ENCODE data around the gene RTL10. TPM values are rescaled to one million over a fixed set of nuclear protein-coding genes. Genes with fewer than 3 reads are reported as not detected.

The RTL10 gene
- polyA plus RNA-seq, 12 donors: 9.6 to 19.7 (median 12.1) TPM; not detected in 1

DNA sequence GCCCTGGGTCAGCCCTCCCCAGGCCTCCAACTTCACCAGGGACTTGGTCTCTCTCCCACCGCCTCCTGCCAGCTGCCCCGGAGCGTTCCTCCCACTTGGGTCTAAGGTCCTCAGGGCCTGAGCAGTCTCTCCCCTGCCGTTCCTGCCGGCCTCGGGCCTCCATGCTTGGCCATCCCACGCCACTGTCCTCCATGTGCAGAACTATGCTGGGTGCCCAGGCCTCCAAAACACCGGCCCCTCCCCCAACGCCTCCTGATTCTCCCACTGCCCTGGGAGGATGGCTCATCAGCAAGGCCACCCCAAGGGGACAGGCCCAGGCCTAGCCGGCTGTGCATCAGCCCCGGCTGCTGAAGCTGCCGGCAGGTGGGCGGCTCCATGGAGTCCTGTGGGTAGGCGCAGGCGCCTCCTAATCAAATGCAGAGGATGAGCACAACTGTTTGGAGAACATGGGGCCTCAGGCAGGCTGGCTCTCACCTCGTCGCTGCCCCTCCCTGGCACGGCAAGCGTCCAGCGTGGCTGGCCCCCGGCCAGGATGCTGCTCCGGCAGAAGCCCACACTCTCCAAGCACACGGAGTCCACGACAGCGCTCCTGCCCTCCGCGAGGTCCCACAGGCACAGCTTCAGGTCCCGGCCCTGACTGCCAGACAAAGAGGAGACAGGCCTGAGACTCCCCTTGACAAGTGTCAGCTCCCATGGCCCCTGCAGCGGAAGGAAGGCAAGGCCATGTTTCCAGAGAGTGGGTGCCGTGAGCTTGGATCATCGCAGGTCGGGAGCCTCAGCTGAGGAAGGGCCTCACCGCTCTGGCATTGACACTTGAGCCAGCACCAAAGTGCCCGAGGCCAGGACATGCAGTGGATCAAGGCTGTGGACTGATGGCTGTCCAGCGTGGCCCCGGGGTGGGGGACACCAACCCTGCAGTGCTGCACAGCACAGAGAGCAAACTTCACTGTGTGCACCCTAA, 42.6 kb downstream of the RTL10 start:
- DNase-seq: no peak

DNA sequence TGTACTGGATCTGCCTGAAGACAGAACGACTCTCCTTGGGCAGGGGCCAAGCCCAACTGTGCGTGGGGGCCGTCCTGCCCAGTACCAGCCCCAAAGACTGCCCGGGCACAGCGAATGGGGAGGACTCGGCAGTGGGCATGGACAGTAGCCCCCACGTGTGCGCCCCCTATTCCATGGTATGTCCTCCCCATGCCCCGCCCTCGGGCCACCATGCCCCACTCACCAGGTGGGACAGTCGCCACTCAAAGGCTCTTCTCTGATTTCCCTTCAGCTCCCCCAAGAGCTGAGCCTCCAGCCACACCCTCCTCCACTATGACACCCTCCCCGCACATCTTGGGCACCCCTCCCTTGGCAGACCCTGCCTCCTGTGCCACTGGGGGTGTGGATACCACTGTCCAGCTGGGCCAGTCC, 43.5 kb downstream of the RTL10 start:
- no peak for DNase-seq

DNA sequence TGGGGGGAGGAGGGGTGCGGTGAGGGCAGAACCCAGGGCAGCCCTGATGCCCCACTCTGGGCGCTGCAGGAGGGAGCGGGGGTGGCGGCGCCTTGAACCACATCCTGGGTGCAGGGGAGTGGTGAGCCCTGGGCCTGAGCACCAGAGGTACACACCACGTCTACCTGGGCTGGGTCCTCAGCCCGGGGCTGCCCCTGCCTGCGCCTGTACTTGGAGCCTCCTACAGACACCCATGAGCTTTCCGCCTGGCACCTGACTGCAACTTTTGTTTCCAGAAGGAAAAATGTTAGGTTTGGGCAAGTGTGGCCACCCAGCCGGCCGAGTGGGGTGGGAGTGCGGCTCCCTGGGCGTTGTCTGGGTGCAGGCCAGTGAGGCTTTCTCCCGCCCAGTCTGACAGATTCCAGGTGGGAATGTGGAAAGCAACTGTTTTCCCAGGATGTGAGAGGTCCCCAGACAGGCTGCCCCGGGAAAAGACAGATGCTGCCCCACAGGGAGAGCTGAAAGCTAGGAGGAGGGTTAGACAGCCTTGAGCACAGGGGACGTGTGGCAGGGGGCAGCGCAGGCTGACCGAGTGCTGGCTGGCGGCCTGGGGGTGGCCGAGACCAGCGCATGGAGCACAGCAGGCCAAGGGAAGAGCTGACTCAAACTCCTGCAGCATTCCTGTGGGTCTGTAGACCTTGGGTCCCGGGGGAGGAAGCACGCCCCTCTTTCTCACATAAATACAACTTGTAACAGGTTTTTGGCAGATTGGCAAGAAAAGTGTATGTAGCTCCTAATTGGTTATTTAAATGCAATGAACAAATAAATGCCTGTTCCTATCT, 44.1 kb downstream of the RTL10 start:
- DNase-seq: no peak

DNA sequence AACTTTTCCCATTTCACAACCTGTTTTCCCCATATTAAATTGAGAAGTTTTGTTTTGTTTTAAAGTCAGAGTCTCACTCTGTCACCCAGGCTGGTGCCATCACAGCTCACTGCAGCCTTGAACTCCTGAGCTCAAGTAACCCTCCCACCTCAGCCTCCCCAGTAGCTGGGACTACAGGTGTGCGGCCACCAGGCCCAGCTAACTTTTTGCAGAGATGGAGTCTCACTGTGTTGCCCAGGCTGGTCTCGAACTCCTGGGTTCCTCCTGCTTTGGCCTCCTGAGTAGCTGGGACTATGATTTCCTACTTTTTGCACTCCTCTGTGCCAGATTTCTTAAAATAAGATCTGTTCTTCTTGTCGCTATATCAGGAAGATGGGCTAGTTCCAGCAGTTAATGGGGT, 44.9 kb downstream of the RTL10 start:
- no peak for DNase-seq

DNA sequence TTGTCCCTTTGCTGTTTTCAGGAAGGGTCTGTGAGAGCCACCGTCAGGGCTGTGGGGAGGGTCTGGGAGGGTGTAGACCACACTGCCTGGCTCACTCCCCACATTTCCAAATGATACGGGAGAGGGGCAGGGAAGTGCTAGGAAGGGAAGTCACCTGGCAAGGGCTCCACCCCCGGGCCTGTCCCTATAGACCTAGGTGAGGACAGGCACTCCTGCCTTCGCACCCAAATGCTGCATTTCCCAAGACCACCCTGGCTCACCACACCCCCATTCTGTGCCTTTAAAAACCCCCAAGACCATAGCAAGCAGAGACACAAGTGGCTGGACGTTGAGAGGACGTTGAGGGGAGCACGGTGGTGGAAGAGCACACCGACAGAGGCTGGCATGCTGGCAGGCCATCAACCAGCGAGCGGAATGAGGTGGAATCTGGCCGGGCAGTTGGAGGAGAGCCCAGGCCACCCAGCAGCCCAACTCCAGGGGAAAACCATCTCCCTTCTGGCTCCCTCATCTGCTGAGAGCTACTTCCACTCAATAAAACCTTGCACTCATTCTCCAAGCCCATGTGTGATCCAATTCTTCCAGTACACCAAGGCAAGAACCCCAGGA, 45.7 kb downstream of the RTL10 start:
- no peak for DNase-seq

DNA sequence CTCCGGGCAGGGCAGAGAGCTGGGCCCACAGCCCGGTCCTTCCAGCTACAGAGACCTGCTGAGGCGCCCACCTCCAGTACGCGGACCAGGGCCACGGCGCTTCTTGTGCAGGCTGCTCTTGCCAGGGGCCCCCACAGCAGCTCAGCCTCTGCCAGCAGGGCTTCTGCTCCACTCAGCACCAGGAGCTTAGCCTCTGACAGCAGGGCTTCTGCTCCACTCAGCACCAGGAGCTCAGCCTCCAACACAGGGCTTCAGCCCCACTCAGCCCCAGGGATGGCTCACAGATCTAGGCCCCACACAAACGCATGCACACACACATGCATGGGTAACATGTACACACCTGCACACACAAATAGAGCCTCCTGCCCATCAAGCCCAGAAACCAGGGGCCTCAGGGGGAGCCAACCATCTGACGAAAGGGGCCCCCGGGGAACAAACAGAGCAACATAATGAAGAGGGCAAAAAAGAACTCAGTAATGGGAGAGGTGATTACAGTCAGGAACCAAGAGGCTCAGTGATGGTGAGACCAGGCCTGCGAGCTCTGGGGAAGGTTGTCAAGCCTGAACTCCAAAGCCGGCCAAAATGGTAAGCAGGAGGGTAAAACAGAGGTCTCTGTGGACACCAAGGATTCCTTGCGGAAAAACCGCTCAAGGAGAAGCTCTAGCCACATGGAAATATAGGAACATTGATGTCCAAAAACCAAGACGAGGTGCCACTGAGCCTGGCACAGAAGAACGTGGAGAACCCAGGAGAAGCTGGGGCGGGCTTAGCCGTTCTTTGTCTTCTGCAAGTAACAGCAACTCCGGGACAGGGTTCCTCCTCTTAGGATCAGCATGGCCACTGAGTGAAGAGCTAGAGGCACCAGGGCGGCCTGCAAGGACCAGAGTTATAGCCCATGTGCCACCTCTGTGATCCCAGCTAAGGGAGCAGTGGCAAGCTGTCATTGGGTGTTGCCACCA, 46.5 kb downstream of the RTL10 start:
- no peak for DNase-seq

DNA sequence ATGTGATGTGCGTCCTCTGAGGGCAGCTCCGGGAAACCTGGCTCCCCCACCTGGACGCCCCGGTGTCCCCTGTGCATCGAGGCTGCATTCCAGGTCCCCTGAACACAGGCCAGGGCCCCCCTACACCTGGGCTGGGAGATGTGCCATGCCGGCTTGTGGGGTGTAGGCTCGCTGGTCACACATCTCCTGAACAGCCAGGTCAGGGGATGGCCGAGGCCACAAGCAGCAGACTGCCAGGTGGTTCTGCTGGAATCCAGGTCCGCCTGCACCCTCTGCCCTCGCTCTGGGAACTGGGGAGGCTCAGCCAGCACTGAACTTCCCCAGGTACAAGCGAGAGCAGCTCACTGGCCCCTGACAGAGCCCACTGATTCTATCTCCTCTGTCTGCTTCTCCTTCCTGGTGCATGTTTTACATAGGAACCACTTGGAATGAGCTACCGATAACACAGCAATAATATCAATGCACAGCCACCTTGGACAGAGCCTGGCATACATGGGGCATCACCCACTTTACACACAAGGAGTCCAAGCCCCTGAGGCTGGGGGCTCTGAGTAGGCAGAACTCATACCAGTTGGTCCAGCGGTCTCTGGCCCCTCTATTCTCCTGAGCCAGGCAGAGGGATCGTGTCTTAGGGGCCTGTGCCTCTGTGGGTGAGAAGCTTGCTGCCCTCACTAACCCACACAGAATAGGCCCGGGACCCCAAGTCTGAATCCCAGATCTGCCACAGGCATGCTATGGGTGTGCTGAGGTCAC, 47.3 kb downstream of the RTL10 start:
- no peak for DNase-seq

DNA sequence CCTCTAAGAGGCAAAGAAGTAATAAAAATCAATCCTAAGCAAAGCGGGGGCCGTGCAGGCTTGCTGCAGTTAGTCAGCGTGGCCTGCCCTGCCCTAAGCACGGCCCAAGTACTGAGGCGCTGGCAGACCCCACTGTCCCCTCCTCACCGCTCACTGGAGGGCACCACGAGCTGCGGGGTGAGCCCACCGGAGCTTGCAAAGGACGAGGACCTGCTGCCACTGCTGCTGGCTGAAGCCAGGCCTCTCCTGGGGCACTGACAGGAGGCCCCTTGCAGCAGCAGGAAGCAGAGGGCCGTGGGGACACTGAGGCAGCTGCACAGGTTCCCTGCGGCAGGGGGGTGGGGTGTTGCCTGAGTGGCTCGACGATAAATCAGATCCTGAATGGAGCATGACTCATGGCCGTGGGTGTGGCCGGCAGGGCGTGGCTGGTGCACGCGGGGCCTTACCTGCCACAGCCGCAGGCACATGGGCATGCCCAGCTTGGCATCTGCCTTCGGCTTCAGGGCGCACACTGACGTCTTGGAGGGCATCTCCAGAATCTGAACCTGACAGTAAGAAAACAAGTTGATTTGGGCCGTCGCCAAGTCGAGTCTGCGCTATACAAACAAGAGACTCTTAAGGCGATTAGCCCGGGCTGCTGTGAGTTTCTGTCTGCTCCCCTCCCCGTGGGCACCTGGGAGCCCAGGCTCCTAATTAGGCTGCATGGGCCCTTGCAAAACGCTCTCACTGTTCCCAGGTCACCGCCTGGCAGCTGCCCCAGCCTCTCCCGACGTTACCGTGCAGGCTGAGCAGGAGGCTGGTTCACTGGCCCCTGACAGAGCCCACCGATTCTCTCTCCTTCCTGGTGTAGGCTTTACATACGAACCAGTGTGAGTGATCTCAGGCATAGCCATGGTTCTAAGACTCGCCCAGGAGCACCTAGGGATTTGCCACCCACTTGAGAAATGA, 48.2 kb downstream of the RTL10 start:
- no peak for DNase-seq

DNA sequence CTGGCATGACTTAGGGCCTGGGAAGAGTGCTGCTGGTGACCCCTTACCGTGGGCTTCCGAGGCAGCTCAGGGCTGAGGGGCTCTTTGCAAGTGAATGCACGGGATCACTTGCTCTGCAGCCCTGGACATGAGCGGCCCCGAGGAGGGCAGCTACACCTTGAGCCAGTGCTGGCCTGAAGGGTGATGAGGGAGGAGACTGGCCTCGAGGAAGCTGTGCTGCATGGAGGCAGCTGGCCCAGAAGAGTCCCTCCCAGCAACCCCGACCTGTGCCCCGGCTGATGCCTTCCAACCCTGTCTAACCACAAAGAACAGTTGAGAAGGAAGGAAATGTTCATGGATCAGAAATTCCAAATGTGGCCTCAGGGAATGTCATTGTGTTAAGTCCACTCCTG, 48.9 kb downstream of the RTL10 start:
- DNase-seq: no peak

Other genes starting within 250 kb of the RTL10 start
- 100 to 1,000 TPM in 8 of 12 donors, 10 to 100 TPM in 3, not detected in 1; 87.7 to 138 (median 115) TPM for gene SEPTIN5, start 140.4 kb downstream of the RTL10 start, polyA plus RNA-seq (ENCODE audit: insufficient read length in 12 of 12)
- gene GP1BB, start 131.3 kb downstream of the RTL10 start, polyA plus RNA-seq (ENCODE audit: insufficient read length in 12 of 12): 10 to 100 TPM in 6 of 12 donors, 1 to 10 TPM in 5, not detected in 1; 5.0 to 21.7 (median 11.9) TPM
- 10 to 100 TPM in 6 of 12 donors, 1 to 10 TPM in 5, not detected in 1; 2.9 to 21.4 (median 12.8) TPM for gene TBX1, start 94.1 kb downstream of the RTL10 start, polyA plus RNA-seq (ENCODE audit: insufficient read length in 12 of 12)
- gene GNB1L, start within 50 bp of the RTL10 start, polyA plus RNA-seq (ENCODE audit: insufficient read length in 12 of 12): 1 to 10 TPM in 10 of 12 donors, not detected in 2; 1.8 to 5.0 (median 3.3) TPM
- 10 to 100 TPM in 11 of 12 donors, not detected in 1; 54.0 to 93.5 (median 66.3) TPM for gene COMT, start 86.9 kb upstream of the RTL10 start, polyA plus RNA-seq (ENCODE audit: insufficient read length in 12 of 12)
- 10 to 100 TPM in 11 of 12 donors, not detected in 1; 12.0 to 24.1 (median 15.1) TPM for gene TXNRD2, start 86.9 kb upstream of the RTL10 start, polyA plus RNA-seq (ENCODE audit: insufficient read length in 12 of 12)
- gene ARVCF, start 161.9 kb upstream of the RTL10 start, polyA plus RNA-seq (ENCODE audit: insufficient read length in 12 of 12): 100 to 1,000 TPM in 5 of 12 donors, 10 to 100 TPM in 7; 40.2 to 703 (median 80.3) TPM
- 10 to 100 TPM in 3 of 12 donors, 1 to 10 TPM in 8, not detected in 1; 6.4 to 15.0 (median 9.1) TPM for gene TANGO2, start 166.2 kb upstream of the RTL10 start, polyA plus RNA-seq (ENCODE audit: insufficient read length in 12 of 12)
- 10 to 100 TPM in 11 of 12 donors, not detected in 1; 25.1 to 50.1 (median 36.7) TPM for gene DGCR8, start 225.4 kb upstream of the RTL10 start, polyA plus RNA-seq (ENCODE audit: insufficient read length in 12 of 12)

All from muscle of arm (tissue), 12 donors.